IPS-NIHi11 (cell line): Measurements from ENCODE around the gene GPC3.
"Not testable (repeated sequence)": the region's sequence is repeated elsewhere in the genome, so short reads cannot be mapped to it uniquely, and the experiment has no call there.

Source experiments
- DNase-seq: peaks from one replicate; pipeline ENCODE4 v3.0.0; 2012; ENCODE audit warnings: mixed read lengths, low spot score

GPC3 gene

GRCh38 chrX:133646719-133647116 is 338.7 kb downstream of the GPC3 start:
- DNase-seq, result no peak

GRCh38 chrX:133645977-133646718 is 339.2 kb downstream of the GPC3 start:
- no peak for DNase-seq

GRCh38 chrX:133645256-133645655 is 340.1 kb downstream of the GPC3 start:
- no peak for DNase-seq

- DNase-seq, result peak; percentile 10
Observed at GRCh38 chrX:133640161-133641015, 345.0 kb downstream of the GPC3 start.

- DNase-seq, result peak; percentile 9
Observed at GRCh38 chrX:133639726-133640125, 345.7 kb downstream of the GPC3 start.

- DNase-seq, result no peak
Observed at GRCh38 chrX:133638285-133638684, 347.1 kb downstream of the GPC3 start.

- DNase-seq, result no peak
Observed at GRCh38 chrX:133637765-133638164, 347.6 kb downstream of the GPC3 start.

- DNase-seq, result no peak
Observed at GRCh38 chrX:133636009-133636408, 349.4 kb downstream of the GPC3 start.

GRCh38 chrX:133634416-133634815 is 351.0 kb downstream of the GPC3 start:
- DNase-seq, result no peak

- no peak for DNase-seq
Observed at GRCh38 chrX:133633950-133634349, 351.4 kb downstream of the GPC3 start.

- DNase-seq, result no peak
Observed at GRCh38 chrX:133633162-133633561, 352.2 kb downstream of the GPC3 start.

GRCh38 chrX:133630362-133630761 is 355.0 kb downstream of the GPC3 start:
- no peak for DNase-seq

GRCh38 chrX:133627673-133628072 is 357.7 kb downstream of the GPC3 start:
- DNase-seq, result no peak

- not testable (repeated sequence) for DNase-seq
Observed at GRCh38 chrX:133621384-133621783, 364.0 kb downstream of the GPC3 start.

- DNase-seq, result no peak
Observed at GRCh38 chrX:133611676-133612075, 373.7 kb downstream of the GPC3 start.

- DNase-seq, result no peak
Observed at GRCh38 chrX:133610056-133610455, 375.3 kb downstream of the GPC3 start.

GRCh38 chrX:133609166-133609565 is 376.2 kb downstream of the GPC3 start:
- DNase-seq, result no peak

GRCh38 chrX:133608406-133608805 is 377.0 kb downstream of the GPC3 start:
- no peak for DNase-seq

GRCh38 chrX:133607419-133608348 is 377.7 kb downstream of the GPC3 start:
- no peak for DNase-seq

GRCh38 chrX:133606990-133607389 is 378.4 kb downstream of the GPC3 start:
- DNase-seq, result no peak

- DNase-seq, result no peak
Observed at GRCh38 chrX:133604801-133605200, 380.6 kb downstream of the GPC3 start.

GRCh38 chrX:133602881-133603280 is 382.5 kb downstream of the GPC3 start:
- no peak for DNase-seq
